ENCODE measurements around the gene TST.

TST gene

GRCh38 chr22:37017356-37017755, 1.9 kb downstream of the TST start:
- no peaks in the 10 kb centered on the region for H3K27me3 ChIP-seq
- peaks cover 0 to 44% (median 35%) of the 10 kb centered on the region in 4 donors for H3K4me1 ChIP-seq
- no peak overlapping the region for H3K4me3 ChIP-seq
- no peaks in the 10 kb centered on the region for H3K9me3 ChIP-seq
- DNase-seq, result no peak
- TF ChIP-seq, protein P1, sequence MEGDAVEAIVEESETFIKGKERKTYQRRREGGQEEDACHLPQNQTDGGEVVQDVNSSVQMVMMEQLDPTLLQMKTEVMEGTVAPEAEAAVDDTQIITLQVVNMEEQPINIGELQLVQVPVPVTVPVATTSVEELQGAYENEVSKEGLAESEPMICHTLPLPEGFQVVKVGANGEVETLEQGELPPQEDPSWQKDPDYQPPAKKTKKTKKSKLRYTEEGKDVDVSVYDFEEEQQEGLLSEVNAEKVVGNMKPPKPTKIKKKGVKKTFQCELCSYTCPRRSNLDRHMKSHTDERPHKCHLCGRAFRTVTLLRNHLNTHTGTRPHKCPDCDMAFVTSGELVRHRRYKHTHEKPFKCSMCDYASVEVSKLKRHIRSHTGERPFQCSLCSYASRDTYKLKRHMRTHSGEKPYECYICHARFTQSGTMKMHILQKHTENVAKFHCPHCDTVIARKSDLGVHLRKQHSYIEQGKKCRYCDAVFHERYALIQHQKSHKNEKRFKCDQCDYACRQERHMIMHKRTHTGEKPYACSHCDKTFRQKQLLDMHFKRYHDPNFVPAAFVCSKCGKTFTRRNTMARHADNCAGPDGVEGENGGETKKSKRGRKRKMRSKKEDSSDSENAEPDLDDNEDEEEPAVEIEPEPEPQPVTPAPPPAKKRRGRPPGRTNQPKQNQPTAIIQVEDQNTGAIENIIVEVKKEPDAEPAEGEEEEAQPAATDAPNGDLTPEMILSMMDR (IDR thresholded peaks at IDR 0.05), result no peak
- intact Hi-C loops (cut with DNase I; ENCODE audit: low total_unique reads), result no loop called here
- peaks cover 0 to 10% (median 0%) of the 10 kb centered on the region in 3 donors for H3K36me3 ChIP-seq
- no peak overlapping the region for H3K27ac ChIP-seq

DNA sequence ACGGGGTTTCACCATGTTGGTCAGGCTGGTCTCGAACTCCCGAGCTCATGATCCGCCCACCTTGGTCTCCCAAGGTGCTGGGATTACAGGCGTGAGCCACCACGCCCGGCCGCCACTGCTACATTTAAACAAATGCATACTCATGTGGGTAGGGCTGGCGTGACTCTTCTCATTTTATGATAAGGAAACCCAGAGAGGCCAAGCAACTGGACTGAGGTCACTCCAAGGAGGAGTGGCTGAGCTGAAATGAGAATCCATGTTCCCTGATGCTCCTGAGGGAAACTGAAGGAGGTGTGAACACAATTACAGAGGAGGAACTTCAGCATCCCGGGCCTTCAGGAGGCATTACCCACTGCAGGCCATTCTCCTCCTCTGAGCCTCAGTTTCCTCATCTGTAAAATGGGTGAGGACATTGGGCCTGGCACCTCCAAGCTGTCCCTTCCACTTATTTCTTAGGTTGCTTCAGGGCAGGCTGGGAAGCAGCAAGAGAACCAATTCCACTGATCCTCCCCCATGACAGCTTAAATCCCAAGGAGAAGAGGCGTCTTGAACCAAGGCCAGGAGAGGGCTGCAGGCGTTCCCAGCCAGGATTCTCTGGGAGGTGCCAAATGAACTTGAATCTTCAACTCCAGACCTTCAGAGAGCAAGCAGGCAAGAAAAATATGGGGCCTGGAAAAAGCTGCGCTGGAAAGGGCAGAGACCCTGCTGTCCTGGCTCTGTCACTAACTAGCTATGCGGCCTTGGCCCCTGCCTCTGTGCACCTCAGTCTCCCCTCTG, 2.9 kb downstream of the TST start:
- no peaks in the 10 kb centered on the region for H3K27me3 ChIP-seq
- H3K36me3 ChIP-seq, result peaks cover 0 to 10% (median 0%) of the 10 kb centered on the region in 3 donors
- H3K27ac ChIP-seq, result no peak overlapping the region
- no peak overlapping the region for H3K4me3 ChIP-seq
- intact Hi-C loops (cut with DNase I; ENCODE audit: low total_unique reads), result no loop called here
- peaks cover 0 to 38% (median 33%) of the 10 kb centered on the region in 4 donors for H3K4me1 ChIP-seq
- TF ChIP-seq, protein P1 (IDR thresholded peaks at IDR 0.05), result no peak
- no peaks in the 10 kb centered on the region for H3K9me3 ChIP-seq
- DNase-seq, result no peak

DNA sequence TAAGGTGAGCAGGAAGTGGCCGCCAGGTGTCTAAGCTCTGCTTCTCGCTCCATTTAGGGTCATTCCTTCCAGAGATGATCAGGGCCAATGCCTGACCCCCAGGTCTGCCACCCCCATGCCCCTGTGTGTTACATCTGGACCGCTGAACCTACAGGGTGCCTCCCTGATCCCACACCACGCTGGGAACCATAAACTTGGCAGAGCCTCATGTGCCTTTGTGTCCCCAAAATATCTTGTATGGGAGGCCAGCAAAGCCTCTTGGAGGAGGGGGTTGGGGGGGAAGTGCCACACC, 3.7 kb downstream of the TST start:
- intact Hi-C loops (cut with DNase I; ENCODE audit: low total_unique reads), result no loop called here
- H3K27me3 ChIP-seq, result no peaks in the 10 kb centered on the region
- no peak overlapping the region for H3K27ac ChIP-seq
- TF ChIP-seq, protein P1 (IDR thresholded peaks at IDR 0.05), result no peak
- peaks cover 0 to 13% (median 0%) of the 10 kb centered on the region in 3 donors for H3K36me3 ChIP-seq
- H3K9me3 ChIP-seq, result no peaks in the 10 kb centered on the region
- no peak for DNase-seq
- H3K4me3 ChIP-seq, result no peak overlapping the region
- peaks cover 0 to 30% (median 25%) of the 10 kb centered on the region in 4 donors for H3K4me1 ChIP-seq

- peaks cover 0 to 15% (median 0%) of the 10 kb centered on the region in 3 donors for H3K36me3 ChIP-seq
- intact Hi-C loops (cut with DNase I; ENCODE audit: low total_unique reads), result no loop called here
- no peak overlapping the region for H3K4me3 ChIP-seq
- TF ChIP-seq, protein P1 (IDR thresholded peaks at IDR 0.05), result no peak
- H3K4me1 ChIP-seq, result peaks cover 0 to 27% (median 22%) of the 10 kb centered on the region in 4 donors
- H3K27me3 ChIP-seq, result no peaks in the 10 kb centered on the region
- no peak overlapping the region for H3K27ac ChIP-seq
- no peak for DNase-seq
- H3K9me3 ChIP-seq, result no peaks in the 10 kb centered on the region
Measured at GRCh38 chr22:37014835-37015586, 4.2 kb downstream of the TST start.

DNA sequence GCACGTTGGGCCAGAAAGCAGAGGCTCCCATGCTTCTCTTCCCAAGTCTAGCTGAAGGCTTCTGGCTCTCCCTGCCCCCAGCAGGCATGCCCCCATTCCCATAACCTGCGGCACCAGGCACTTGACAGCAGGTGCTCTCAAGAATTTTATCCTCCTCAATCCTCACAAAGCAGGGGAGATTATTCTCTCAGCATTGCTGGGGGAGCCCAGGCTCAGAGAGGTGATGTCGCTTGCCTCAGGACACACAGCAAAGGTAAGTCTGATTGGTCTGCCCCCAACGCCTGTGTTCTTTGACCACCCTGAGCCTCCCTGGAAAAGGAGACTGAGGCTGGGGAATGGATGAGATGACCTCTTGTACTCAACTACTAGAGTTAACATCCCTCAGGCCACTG, 4.8 kb downstream of the TST start:
- Histone ChIP-seq H3K27ac (no peak overlapping the region), H3K27me3 (no peaks in the 10 kb centered on the region), H3K9me3 (no peaks in the 10 kb centered on the region), H3K4me1 (peaks cover 0 to 27% (median 22%) of the 10 kb centered on the region in 4 donors), H3K36me3 (peaks cover 0 to 15% (median 0%) of the 10 kb centered on the region in 3 donors), H3K4me3 (no peak overlapping the region)
- DNase-seq, result no peak
- intact Hi-C loops (cut with DNase I; ENCODE audit: low total_unique reads), result no loop called here
- TF ChIP-seq, protein P1 (IDR thresholded peaks at IDR 0.05), result no peak
